ENCODE measurements around the gene SRD5A2.

Gene SRD5A2

DNA sequence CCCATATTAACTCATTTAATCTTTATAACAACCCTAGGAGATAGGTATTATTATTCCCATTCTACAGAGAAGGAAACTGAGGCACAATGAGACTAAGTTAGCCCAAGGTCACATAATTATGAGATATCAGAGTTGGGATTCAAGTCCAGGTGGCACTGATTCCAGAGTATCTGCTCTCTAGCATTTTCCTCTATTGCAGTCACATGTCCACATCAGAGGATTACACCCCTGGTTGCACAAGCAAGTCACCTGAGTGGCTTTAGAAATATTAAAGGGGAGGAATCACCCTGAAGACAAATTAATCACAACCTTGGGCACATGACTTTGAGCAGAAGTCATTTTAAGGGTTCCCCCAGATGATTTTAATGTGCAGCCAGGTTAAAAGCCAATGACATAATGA is 23.8 kb downstream of the SRD5A2 start:
- H3K36me3 Mint-ChIP-seq = peaks cover 3% of the 10 kb centered on the region
- no peak overlapping the region for H3K4me3 Mint-ChIP-seq
- H3K27ac Mint-ChIP-seq = no peak overlapping the region
- peaks cover 19% of the 10 kb centered on the region for H3K9me3 Mint-ChIP-seq
- ATAC-seq (ENCODE audit: low read depth) = no peak
- DNase-seq (ENCODE audit: low spot score in 2 of 2) = no peak
- peaks cover 4% of the 10 kb centered on the region for H3K27me3 Mint-ChIP-seq
- H3K4me1 Mint-ChIP-seq = no peaks in the 10 kb centered on the region

DNA sequence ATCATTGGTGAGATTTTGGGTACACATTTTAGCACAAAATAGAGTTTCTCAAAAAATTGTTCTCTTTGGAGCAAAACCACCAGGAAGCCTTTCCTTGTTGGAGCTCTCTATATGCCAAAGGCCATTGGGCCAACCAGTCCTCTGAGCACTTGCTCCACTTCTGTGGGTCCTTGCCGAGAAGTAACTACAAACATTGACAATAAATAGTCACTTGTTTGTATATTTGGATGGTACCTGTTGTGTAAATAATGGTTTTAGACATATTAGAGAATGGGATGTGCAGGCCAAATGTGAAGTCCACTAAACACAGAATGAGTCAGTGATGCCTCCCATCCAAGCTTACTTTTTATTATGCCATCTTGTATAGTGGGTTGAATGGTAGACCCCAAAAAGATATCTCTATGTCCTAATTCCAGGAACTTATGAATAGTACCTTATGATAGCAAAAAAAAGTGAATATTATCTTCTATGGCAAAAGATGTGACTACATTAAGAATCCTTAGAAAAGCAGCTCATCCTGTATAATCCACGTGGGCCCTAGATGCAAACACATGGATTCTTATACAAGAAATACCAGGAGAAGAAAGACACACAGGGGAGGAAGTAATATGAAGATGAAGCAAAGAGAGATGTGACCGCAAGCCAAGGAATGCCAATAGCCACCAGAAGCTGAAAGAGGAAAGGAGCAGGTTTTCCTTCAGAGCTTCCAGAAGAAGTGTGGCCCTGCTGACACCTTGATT is 24.6 kb downstream of the SRD5A2 start:
- ATAC-seq (ENCODE audit: low read depth) (no peak), DNase-seq (ENCODE audit: low spot score in 2 of 2) (no peak)
- no peak overlapping the region for H3K27ac Mint-ChIP-seq
- H3K36me3 Mint-ChIP-seq = peaks cover 3% of the 10 kb centered on the region
- peaks cover 4% of the 10 kb centered on the region for H3K27me3 Mint-ChIP-seq
- H3K4me3 Mint-ChIP-seq = no peak overlapping the region
- peaks cover 19% of the 10 kb centered on the region for H3K9me3 Mint-ChIP-seq
- no peaks in the 10 kb centered on the region for H3K4me1 Mint-ChIP-seq

DNA sequence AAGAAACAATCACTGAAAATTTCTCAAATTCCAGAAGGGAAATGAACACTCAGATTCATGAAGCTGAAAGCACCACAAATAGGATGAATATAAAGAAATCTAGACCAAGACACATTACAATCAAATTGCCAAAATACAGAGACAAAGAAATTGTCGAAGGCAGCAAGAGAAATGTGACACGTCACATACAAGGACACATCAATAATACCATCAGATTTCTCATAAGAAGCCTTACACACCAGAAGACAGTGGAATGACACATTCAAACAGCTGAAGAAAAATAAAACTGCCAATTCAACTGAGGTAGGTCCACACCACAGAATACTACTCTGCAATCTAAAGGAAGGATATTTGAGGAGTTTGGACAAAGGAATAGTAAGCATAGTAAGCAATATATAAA is 27.4 kb downstream of the SRD5A2 start:
- H3K36me3 Mint-ChIP-seq = peaks cover 3% of the 10 kb centered on the region
- no peak overlapping the region for H3K4me3 Mint-ChIP-seq
- ATAC-seq (ENCODE audit: low read depth) (no peak), DNase-seq (ENCODE audit: low spot score in 2 of 2) (no peak)
- no peaks in the 10 kb centered on the region for H3K4me1 Mint-ChIP-seq
- H3K9me3 Mint-ChIP-seq = peaks cover 19% of the 10 kb centered on the region
- H3K27me3 Mint-ChIP-seq = peaks cover 2% of the 10 kb centered on the region
- H3K27ac Mint-ChIP-seq = no peak overlapping the region

DNA sequence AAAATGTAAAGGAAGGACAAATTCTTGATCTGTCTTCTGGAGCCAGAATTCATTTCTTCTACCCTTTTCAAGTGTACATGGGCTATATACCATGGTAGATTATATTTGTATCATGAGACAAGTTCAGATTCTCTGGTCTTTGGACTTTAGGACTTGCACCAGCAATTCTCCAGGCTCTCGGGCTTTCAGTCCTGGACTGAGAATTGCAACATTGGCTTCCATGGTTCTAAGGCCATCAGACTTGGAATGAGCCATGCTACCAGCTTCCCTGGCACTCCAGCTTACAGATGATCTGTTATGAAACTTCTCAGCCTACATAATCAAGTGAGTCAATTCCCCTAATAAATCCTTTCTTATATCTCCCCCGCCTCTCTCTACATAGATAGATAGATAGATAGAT is 33.3 kb downstream of the SRD5A2 start:
- peaks cover 14% of the 10 kb centered on the region for H3K9me3 Mint-ChIP-seq

DNA sequence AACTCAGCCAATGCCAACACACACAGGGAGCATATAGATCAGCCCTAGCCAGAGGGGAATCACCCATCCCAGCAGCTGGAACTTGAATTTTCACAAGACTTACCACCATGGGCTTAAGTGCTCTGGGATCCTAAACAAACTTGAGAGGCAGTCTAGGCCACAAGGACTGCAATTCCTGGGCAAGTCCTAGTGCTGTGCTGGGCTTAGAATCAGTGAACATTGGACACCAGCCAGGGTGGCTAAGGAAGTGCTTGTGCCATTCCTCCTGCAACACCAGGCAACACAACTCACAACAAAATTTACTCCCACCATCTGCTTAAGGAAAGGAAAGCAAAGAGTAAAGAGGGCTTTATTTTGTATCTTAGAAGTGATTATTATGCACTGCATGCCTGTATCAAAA is 38.9 kb downstream of the SRD5A2 start:
- H3K27ac Mint-ChIP-seq = no peak overlapping the region
- peaks cover 2% of the 10 kb centered on the region for H3K27me3 Mint-ChIP-seq

More for the DNA sequence above, 33.3 kb downstream of the SRD5A2 start:
- peaks cover 2% of the 10 kb centered on the region for H3K36me3 Mint-ChIP-seq
- no peak overlapping the region for H3K4me3 Mint-ChIP-seq
- no peak overlapping the region for H3K27ac Mint-ChIP-seq
- H3K27me3 Mint-ChIP-seq = peaks cover 2% of the 10 kb centered on the region
- no peak for ATAC-seq (ENCODE audit: low read depth)
- H3K4me1 Mint-ChIP-seq = no peaks in the 10 kb centered on the region
- DNase-seq (ENCODE audit: low spot score in 2 of 2) = no peak

DNA sequence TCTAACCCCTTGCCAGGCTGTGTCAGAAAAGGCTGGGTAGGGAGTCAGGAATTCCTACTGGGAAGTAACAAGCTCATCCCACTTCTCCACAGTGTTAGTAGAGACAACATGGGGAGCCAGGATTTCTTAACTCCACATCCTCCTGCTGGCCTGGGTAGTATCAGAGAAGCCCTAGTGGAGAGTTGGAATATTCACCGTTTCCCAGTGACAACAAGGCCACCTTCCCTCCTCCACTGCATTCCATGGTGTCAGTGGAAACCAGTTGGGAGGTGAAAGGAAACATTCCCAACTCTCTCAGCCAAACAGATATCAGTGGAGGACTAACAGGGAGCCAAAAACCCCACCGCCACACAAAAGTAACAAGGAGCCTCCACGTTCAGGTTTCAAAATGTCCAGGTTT is 41.2 kb downstream of the SRD5A2 start:
- DNase-seq (ENCODE audit: low spot score in 2 of 2) (no peak), ATAC-seq (ENCODE audit: low read depth) (no peak)
- H3K9me3 Mint-ChIP-seq = peaks cover 10% of the 10 kb centered on the region
- no peaks in the 10 kb centered on the region for H3K4me1 Mint-ChIP-seq
- H3K4me3 Mint-ChIP-seq = no peak overlapping the region
- H3K36me3 Mint-ChIP-seq = peaks cover 2% of the 10 kb centered on the region
- peaks cover 4% of the 10 kb centered on the region for H3K27me3 Mint-ChIP-seq
- no peak overlapping the region for H3K27ac Mint-ChIP-seq

More for the DNA sequence above, 38.9 kb downstream of the SRD5A2 start:
- ATAC-seq (ENCODE audit: low read depth) (no peak), DNase-seq (ENCODE audit: low spot score in 2 of 2) (no peak)
- Mint-ChIP-seq H3K4me3 (no peak overlapping the region), H3K36me3 (peaks cover 2% of the 10 kb centered on the region), H3K9me3 (peaks cover 12% of the 10 kb centered on the region), H3K4me1 (no peaks in the 10 kb centered on the region)

DNA sequence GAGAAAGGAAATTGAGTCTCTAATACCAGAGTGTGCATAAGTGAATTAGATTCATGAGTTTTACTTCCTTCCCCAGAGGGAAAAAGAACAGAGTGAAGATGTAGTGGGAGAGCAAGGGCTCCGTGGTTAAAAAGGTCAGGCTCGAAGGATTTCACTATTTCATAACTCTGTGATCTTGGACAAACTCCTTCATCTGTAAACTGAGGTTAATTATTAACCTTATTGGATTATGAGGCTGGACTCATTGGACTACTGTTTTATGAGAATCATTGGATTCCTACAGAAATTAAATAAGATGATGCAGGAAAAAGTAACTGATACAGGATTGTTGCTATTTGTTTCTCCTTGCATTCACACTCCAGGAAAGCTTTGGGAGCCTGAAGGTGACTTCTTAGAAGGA is 45.0 kb downstream of the SRD5A2 start:
- ATAC-seq (ENCODE audit: low read depth) = no peak
- H3K9me3 Mint-ChIP-seq = no peaks in the 10 kb centered on the region
- DNase-seq (ENCODE audit: low spot score in 2 of 2) = no peak
- no peaks in the 10 kb centered on the region for H3K36me3 Mint-ChIP-seq
- H3K4me3 Mint-ChIP-seq = no peak overlapping the region
- no peak overlapping the region for H3K27ac Mint-ChIP-seq
- peaks cover 6% of the 10 kb centered on the region for H3K27me3 Mint-ChIP-seq
- no peaks in the 10 kb centered on the region for H3K4me1 Mint-ChIP-seq

DNA sequence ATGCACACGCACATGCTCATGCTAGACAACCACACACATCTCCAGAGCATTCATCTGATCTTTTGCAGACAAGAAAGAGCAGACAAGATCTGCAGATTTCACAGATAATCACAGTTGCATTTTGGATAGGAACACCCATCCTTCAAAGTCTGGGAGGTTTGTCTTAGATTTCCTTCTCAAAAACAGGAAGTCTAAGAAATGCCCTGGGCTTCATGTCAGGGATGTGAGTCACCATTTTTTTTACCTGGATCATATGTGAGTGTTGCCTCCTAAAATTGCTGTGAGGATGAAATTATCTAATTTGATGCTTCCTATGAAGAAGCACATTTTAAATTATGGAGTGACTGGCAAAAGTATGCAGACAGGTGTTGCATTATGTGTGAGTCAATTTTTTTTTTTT is 46.1 kb downstream of the SRD5A2 start:
- Mint-ChIP-seq H3K4me1 (no peaks in the 10 kb centered on the region), H3K9me3 (no peaks in the 10 kb centered on the region), H3K27me3 (peaks cover 6% of the 10 kb centered on the region), H3K4me3 (no peak overlapping the region), H3K36me3 (no peaks in the 10 kb centered on the region), H3K27ac (no peak overlapping the region)
- DNase-seq (ENCODE audit: low spot score in 2 of 2) = no peak
- ATAC-seq (ENCODE audit: low read depth) = no peak

DNA sequence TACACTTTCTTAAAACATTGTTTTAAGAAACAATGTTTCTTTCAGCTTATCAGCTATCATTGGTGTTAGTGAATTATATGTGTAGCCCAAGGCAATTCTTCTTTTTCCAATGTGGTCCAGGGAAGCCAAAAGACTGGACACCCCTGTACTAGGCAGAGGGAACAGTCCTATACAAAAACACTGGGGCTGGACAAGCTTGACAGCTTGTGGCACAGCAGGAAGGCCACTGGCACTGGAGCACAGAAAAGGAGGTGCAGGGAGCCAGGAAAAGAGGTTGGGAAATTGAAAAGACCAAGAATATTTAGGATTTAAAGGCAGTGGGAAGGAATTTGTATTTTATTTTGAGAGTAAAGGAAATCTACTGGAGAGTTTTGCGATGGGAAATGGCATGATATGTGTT is 47.7 kb downstream of the SRD5A2 start:
- no peaks in the 10 kb centered on the region for H3K9me3 Mint-ChIP-seq

DNA sequence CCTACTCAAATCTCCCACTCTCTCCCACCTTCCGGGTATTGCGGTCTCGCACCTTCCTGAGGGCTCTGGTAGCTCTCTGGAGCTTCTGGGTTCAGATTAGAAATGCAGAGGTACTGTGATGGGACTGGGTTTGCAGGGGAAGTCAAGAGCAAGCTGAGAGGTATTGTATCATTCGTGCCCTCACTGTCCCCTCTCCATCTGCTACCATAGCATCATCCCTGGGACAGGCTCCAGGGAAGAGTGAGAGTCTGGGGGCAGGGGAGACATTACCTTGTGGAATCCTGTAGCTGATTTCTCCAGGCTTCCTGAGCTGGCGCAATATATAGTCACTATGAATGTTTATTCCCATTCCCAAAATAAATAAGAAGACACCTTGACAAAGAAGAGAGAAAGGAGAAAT is 49.6 kb downstream of the SRD5A2 start:
- no peaks in the 10 kb centered on the region for H3K9me3 Mint-ChIP-seq
- no peaks in the 10 kb centered on the region for H3K36me3 Mint-ChIP-seq
- DNase-seq (ENCODE audit: low spot score in 2 of 2) = no peak
- no peak overlapping the region for H3K4me3 Mint-ChIP-seq
- no peaks in the 10 kb centered on the region for H3K4me1 Mint-ChIP-seq
- H3K27ac Mint-ChIP-seq = no peak overlapping the region
- peaks cover 9% of the 10 kb centered on the region for H3K27me3 Mint-ChIP-seq
- no peak for ATAC-seq (ENCODE audit: low read depth)

More for the DNA sequence above, 47.7 kb downstream of the SRD5A2 start:
- H3K36me3 Mint-ChIP-seq = no peaks in the 10 kb centered on the region
- DNase-seq (ENCODE audit: low spot score in 2 of 2) (no peak), ATAC-seq (ENCODE audit: low read depth) (no peak)
- H3K27me3 Mint-ChIP-seq = peaks cover 8% of the 10 kb centered on the region
- H3K4me3 Mint-ChIP-seq = no peak overlapping the region
- no peak overlapping the region for H3K27ac Mint-ChIP-seq
- no peaks in the 10 kb centered on the region for H3K4me1 Mint-ChIP-seq

DNA sequence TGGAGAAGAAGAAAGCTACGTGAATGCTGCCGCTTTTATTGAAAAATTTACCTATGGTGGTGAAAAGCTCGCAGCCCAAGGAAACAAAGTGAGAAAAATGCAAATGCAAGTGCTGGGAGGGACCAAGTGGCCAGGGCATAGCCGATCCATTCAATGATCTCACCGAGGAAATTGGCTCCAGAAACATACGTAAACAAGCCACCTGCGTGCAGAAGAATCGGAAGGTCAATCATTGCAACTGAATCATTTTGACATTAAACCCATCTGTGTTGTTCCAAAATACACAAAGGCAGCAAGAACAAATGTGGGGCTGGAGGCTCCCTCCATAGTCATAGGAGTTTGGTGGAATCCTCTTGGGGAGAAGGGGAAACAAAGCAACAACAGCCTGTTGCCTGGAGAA is 51.5 kb downstream of the SRD5A2 start:
- H3K27me3 Mint-ChIP-seq = peaks cover 6% of the 10 kb centered on the region
- ATAC-seq (ENCODE audit: low read depth) (no peak), DNase-seq (ENCODE audit: low spot score in 2 of 2) (no peak)
- no peaks in the 10 kb centered on the region for H3K36me3 Mint-ChIP-seq
- no peak overlapping the region for H3K27ac Mint-ChIP-seq
- H3K4me1 Mint-ChIP-seq = no peaks in the 10 kb centered on the region
- H3K4me3 Mint-ChIP-seq = no peak overlapping the region
- H3K9me3 Mint-ChIP-seq = no peaks in the 10 kb centered on the region

DNA sequence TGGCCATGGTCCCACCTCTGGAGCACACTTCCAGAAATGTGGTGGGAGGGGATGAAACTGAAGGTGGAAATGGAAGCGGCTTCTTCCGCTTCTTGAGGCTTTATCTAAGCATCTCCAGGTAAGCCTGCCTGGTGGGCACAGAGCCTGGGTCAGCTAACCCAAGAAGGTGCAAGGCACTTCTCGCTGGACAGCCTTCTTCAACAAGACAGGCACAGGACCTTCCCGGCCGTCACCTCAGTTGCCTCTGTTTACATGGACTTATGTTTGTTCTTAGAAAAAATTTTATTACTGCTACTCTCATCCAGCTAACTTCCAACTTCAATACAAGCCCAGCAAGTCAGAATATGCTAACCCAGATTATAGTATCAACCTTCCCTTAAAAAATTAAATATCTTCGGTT is 51.9 kb downstream of the SRD5A2 start:
- H3K9me3 Mint-ChIP-seq = no peaks in the 10 kb centered on the region
- H3K36me3 Mint-ChIP-seq = no peaks in the 10 kb centered on the region
- peaks cover under 1% of the 10 kb centered on the region for H3K4me1 Mint-ChIP-seq
- H3K27me3 Mint-ChIP-seq = peaks cover 8% of the 10 kb centered on the region
- H3K27ac Mint-ChIP-seq = no peak overlapping the region
- DNase-seq (ENCODE audit: low spot score in 2 of 2) (no peak), ATAC-seq (ENCODE audit: low read depth) (no peak)
- no peak overlapping the region for H3K4me3 Mint-ChIP-seq

DNA sequence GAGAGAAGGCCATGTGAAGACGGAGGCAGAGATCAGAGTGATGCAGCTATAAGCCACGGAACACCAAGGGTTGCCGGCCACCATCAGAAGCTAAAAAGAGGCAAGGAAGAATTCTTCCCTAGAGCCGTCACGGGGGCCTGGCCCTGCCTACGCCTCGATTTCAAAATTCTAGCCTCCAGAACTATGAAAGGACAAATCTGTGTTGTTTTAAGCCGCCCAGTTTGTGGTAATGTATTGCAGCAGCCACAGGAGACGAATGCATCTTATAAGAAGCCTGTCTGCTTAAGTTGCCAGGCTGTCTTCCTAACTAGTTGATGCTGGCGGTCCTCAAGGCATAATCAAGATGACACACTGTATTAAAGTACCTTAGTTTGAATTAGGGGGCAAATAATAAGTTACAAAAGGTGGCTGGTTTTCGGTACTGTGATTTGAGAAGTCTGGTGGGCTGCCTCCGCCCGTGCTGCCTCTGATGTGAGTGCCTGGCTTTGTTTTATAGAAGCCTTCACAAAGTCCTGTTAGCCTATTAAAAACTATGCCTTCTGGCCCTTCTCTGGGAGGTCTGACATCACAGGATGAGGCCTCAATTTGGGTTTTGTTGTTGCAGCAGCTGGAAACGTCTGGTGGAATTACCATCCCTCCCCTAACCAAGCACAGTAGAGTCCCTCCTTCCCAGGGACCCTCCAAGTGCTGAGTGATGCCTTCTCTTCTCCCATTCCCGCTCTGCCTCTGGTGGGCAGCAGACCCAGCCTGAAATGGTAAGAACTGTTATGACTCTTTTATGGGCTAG is 53.6 kb downstream of the SRD5A2 start:
- DNase-seq (ENCODE audit: low spot score in 2 of 2) (no peak), ATAC-seq (ENCODE audit: low read depth) (no peak)
- H3K9me3 Mint-ChIP-seq = no peaks in the 10 kb centered on the region
- peaks cover 6% of the 10 kb centered on the region for H3K27me3 Mint-ChIP-seq
- no peaks in the 10 kb centered on the region for H3K36me3 Mint-ChIP-seq
- no peak overlapping the region for H3K4me3 Mint-ChIP-seq
- peaks cover 2% of the 10 kb centered on the region for H3K4me1 Mint-ChIP-seq
- H3K27ac Mint-ChIP-seq = no peak overlapping the region

DNA sequence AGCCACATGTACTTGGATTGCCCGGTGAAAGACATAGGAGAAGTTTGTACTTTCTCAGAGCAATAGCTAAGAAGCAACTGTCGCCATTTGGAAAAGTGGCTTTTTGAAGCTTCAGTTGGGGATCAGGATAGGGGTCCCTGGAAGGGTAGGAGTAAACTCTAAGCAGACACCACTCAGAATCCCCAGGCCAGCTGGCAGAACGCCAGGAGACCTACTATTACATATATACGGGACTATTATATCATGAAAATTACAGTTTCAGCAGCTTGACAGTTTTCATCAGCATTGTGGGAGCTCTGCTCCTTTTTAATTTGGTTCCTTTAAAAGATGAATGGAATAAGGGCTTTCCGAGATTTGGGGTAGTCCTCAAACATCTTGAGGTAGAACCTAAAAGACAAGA is 54.9 kb downstream of the SRD5A2 start:
- Mint-ChIP-seq H3K27ac (no peak overlapping the region), H3K9me3 (no peaks in the 10 kb centered on the region), H3K4me1 (peaks cover 2% of the 10 kb centered on the region), H3K4me3 (no peak overlapping the region), H3K27me3 (peaks cover 7% of the 10 kb centered on the region), H3K36me3 (no peaks in the 10 kb centered on the region)
- ATAC-seq (ENCODE audit: low read depth) (no peak), DNase-seq (ENCODE audit: low spot score in 2 of 2) (no peak)

DNA sequence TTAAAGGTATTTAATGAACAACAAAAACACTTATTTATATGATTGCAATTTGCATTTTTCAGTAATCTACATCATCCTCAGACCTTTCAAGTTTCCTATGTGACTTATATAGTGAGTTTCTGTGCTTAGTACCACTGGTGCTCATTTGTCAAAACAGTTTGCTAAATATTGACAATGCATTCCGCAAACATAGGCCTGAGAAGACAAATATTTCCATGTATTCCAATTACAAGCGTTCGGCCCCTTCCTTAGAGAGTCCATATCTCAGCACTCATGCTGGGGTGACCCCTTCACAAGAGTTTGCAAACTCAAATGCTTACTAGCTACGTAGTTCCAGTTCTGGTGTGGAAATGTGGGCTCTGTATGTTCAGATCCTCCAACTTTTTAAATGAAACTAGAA is 56.1 kb downstream of the SRD5A2 start:
- Mint-ChIP-seq H3K9me3 (no peaks in the 10 kb centered on the region), H3K27ac (no peak overlapping the region), H3K36me3 (no peaks in the 10 kb centered on the region), H3K4me1 (peaks cover 2% of the 10 kb centered on the region), H3K4me3 (no peak overlapping the region), H3K27me3 (peaks cover 7% of the 10 kb centered on the region)
- no peak for DNase-seq (ENCODE audit: low spot score in 2 of 2)
- no peak for ATAC-seq (ENCODE audit: low read depth)

Measured in memory B cell (primary cell).